ENCODE measurements around the gene RLN1. TPM values are rescaled to one million over a fixed set of nuclear protein-coding genes. Genes with fewer than 3 reads are reported as not detected.
"Not testable (repeated sequence)": the region's sequence is repeated elsewhere in the genome, so short reads cannot be mapped to it uniquely, and the experiment has no call there.

Gene RLN1
- total and polyA plus RNA-seq, 2 donors (not counting 1 experiment from before 2014, with no cell fraction given) = not detected

DNA sequence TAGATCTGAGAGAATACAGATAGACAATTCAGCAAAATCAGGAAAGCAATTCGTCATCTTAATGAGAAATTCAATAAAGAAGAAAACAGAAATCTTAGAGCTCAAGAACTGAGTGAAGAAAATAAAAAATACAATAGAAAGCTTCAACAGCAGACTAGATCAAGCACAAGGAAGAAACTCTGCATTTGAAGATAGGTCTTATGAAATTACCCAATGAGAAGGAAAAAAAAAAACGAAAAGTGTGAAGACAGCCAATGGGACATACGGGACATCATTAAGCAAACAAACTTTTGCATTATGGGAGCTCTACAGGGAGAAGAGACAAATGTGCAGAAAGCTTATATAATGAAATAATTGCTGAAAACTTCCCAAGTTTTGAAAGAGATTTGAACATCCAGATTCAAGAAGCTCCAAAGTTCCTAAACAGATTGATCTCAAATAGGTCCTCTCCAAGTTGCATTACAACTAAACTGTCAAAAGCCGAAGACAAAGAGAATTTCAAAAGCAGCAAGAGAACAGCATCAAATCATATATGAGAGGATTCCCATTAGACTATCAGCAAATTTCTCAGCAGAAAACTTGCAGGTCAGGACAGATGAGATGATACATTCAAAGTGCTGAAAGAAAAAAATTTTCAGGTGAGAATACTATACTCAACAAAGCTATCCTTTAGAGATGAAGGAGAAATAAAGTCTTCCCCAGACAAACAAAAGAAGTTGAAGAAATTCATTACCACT is 24.3 kb downstream of the RLN1 start:
- H2AFZ ChIP-seq (ENCODE audit: low read length) = no peak overlapping the region
- H3K9ac ChIP-seq (ENCODE audit: insufficient read depth, low read length) = no peak overlapping the region
- H3K79me2 ChIP-seq (ENCODE audit: control insufficient read depth, insufficient read depth, low read length) = no peaks in the 10 kb centered on the region
- no peaks in the 10 kb centered on the region for H4K20me1 ChIP-seq (ENCODE audit: control insufficient read depth, extremely low read depth, insufficient read depth, low read length)
- DNase-seq (ENCODE audit: low read depth in 2 of 2) = no peak
- H3K4me3 ChIP-seq (replicated peaks in 1 of 4; ENCODE audit: control extremely low read depth in 1 of 4, insufficient read depth in 1 of 4, low read depth in 3 of 4, low read length in 4 of 4) = no peak overlapping the region
- H3K27ac ChIP-seq (ENCODE audit: insufficient read depth, low read length) = no peak overlapping the region
- TF ChIP-seq, protein P1, sequence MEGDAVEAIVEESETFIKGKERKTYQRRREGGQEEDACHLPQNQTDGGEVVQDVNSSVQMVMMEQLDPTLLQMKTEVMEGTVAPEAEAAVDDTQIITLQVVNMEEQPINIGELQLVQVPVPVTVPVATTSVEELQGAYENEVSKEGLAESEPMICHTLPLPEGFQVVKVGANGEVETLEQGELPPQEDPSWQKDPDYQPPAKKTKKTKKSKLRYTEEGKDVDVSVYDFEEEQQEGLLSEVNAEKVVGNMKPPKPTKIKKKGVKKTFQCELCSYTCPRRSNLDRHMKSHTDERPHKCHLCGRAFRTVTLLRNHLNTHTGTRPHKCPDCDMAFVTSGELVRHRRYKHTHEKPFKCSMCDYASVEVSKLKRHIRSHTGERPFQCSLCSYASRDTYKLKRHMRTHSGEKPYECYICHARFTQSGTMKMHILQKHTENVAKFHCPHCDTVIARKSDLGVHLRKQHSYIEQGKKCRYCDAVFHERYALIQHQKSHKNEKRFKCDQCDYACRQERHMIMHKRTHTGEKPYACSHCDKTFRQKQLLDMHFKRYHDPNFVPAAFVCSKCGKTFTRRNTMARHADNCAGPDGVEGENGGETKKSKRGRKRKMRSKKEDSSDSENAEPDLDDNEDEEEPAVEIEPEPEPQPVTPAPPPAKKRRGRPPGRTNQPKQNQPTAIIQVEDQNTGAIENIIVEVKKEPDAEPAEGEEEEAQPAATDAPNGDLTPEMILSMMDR (conservative IDR thresholded peaks at IDR 0.05 in 1 of 2, IDR thresholded peaks at IDR 0.05 in 1 of 2; ENCODE audit: low read depth in 1 of 2, low read length in 2 of 2) = no peak
- TF ChIP-seq EZH2 (IDR thresholded peaks at IDR 0.05; ENCODE audit: low read length, missing control alignments) = no peak
- peaks cover 5% of the 10 kb centered on the region for H3K27me3 ChIP-seq (ENCODE audit: control insufficient read depth, insufficient read depth, low read length)
- H3K36me3 ChIP-seq (ENCODE audit: control insufficient read depth, insufficient read depth, low read length) = no peaks in the 10 kb centered on the region
- H3K4me2 ChIP-seq (ENCODE audit: extremely low read depth, insufficient read depth, low read length) = no peak overlapping the region
- no peaks in the 10 kb centered on the region for H3K9me3 ChIP-seq (ENCODE audit: control insufficient read depth, insufficient read depth, low read depth, low read length)
- H3K4me1 ChIP-seq (ENCODE audit: control insufficient read depth, extremely low read depth, insufficient read depth, low read length) = no peaks in the 10 kb centered on the region

DNA sequence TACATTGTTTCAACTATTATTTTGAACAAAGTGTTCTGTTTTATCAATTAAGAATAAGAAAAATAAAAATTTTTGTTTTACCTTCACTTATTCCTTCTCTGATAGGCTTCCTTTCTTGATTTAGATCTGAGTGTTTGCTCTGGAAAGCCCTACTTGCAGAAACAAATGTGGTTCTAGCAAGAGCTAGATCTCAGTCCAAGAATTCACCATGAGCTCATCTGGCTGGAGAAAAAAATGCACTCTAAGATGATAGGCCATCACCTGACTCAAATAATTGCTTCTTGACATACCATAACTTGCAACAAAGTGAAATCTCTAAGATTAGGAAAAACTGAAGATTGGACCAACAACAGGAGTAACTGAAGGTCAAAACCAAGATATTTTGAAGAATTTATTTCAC is 28.8 kb downstream of the RLN1 start:
- H3K79me2 ChIP-seq (ENCODE audit: control insufficient read depth, insufficient read depth, low read length) = no peaks in the 10 kb centered on the region
- H3K27me3 ChIP-seq (ENCODE audit: control insufficient read depth, insufficient read depth, low read length) = peaks cover 11% of the 10 kb centered on the region
- TF ChIP-seq, protein P1 (conservative IDR thresholded peaks at IDR 0.05 in 1 of 2, IDR thresholded peaks at IDR 0.05 in 1 of 2; ENCODE audit: low read depth in 1 of 2, low read length in 2 of 2) = no peak
- no peak overlapping the region for H3K4me3 ChIP-seq (replicated peaks in 1 of 4; ENCODE audit: control extremely low read depth in 1 of 4, insufficient read depth in 1 of 4, low read depth in 3 of 4, low read length in 4 of 4)
- H2AFZ ChIP-seq (ENCODE audit: low read length) = no peak overlapping the region
- H3K36me3 ChIP-seq (ENCODE audit: control insufficient read depth, insufficient read depth, low read length) = no peaks in the 10 kb centered on the region
- H4K20me1 ChIP-seq (ENCODE audit: control insufficient read depth, extremely low read depth, insufficient read depth, low read length) = no peaks in the 10 kb centered on the region
- no peaks in the 10 kb centered on the region for H3K9me3 ChIP-seq (ENCODE audit: control insufficient read depth, insufficient read depth, low read depth, low read length)
- peak in 1 of 2 donors; percentile 8 for DNase-seq (ENCODE audit: low read depth in 2 of 2)
- no peak overlapping the region for H3K4me2 ChIP-seq (ENCODE audit: extremely low read depth, insufficient read depth, low read length)
- no peak overlapping the region for H3K27ac ChIP-seq (ENCODE audit: insufficient read depth, low read length)
- H3K4me1 ChIP-seq (ENCODE audit: control insufficient read depth, extremely low read depth, insufficient read depth, low read length) = no peaks in the 10 kb centered on the region
- H3K9ac ChIP-seq (ENCODE audit: insufficient read depth, low read length) = no peak overlapping the region

DNA sequence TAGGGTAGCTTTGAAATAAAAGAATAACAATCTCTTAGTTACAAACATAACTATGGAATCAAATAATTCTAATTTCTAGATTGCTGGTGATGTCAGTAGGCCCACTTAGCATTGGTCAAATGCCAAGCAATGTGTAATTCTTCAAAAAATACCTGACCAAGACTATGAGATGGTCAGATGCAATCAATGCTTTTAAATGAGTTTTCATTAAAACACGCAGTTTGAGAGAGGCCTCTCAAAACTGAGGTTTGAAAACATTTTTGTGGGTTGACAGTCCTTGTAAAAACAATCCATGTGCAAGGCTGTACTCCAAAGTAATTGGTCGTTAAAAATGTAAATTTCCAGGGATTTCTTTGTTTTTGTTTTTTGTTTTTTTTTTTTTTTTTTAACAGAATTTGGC is 33.9 kb downstream of the RLN1 start:
- H2AFZ ChIP-seq (ENCODE audit: low read length) = no peak overlapping the region
- no peaks in the 10 kb centered on the region for H4K20me1 ChIP-seq (ENCODE audit: control insufficient read depth, extremely low read depth, insufficient read depth, low read length)
- H3K27ac ChIP-seq (ENCODE audit: insufficient read depth, low read length) = no peak overlapping the region
- H3K9me3 ChIP-seq (ENCODE audit: control insufficient read depth, insufficient read depth, low read depth, low read length) = no peaks in the 10 kb centered on the region
- DNase-seq (ENCODE audit: low read depth in 2 of 2) = peak in 1 of 2 donors; percentile 71
- no peak overlapping the region for H3K4me3 ChIP-seq (replicated peaks in 1 of 4; ENCODE audit: control extremely low read depth in 1 of 4, insufficient read depth in 1 of 4, low read depth in 3 of 4, low read length in 4 of 4)
- H3K9ac ChIP-seq (ENCODE audit: insufficient read depth, low read length) = no peak overlapping the region
- no peaks in the 10 kb centered on the region for H3K36me3 ChIP-seq (ENCODE audit: control insufficient read depth, insufficient read depth, low read length)
- H3K79me2 ChIP-seq (ENCODE audit: control insufficient read depth, insufficient read depth, low read length) = no peaks in the 10 kb centered on the region
- no peak for TF ChIP-seq EZH2 (IDR thresholded peaks at IDR 0.05; ENCODE audit: low read length, missing control alignments)
- TF ChIP-seq, protein P1 (conservative IDR thresholded peaks at IDR 0.05 in 1 of 2, IDR thresholded peaks at IDR 0.05 in 1 of 2; ENCODE audit: low read depth in 1 of 2, low read length in 2 of 2) = no peak
- H3K4me2 ChIP-seq (ENCODE audit: extremely low read depth, insufficient read depth, low read length) = no peak overlapping the region
- no peaks in the 10 kb centered on the region for H3K4me1 ChIP-seq (ENCODE audit: control insufficient read depth, extremely low read depth, insufficient read depth, low read length)
- H3K27me3 ChIP-seq (ENCODE audit: control insufficient read depth, insufficient read depth, low read length) = peaks cover 6% of the 10 kb centered on the region

DNA sequence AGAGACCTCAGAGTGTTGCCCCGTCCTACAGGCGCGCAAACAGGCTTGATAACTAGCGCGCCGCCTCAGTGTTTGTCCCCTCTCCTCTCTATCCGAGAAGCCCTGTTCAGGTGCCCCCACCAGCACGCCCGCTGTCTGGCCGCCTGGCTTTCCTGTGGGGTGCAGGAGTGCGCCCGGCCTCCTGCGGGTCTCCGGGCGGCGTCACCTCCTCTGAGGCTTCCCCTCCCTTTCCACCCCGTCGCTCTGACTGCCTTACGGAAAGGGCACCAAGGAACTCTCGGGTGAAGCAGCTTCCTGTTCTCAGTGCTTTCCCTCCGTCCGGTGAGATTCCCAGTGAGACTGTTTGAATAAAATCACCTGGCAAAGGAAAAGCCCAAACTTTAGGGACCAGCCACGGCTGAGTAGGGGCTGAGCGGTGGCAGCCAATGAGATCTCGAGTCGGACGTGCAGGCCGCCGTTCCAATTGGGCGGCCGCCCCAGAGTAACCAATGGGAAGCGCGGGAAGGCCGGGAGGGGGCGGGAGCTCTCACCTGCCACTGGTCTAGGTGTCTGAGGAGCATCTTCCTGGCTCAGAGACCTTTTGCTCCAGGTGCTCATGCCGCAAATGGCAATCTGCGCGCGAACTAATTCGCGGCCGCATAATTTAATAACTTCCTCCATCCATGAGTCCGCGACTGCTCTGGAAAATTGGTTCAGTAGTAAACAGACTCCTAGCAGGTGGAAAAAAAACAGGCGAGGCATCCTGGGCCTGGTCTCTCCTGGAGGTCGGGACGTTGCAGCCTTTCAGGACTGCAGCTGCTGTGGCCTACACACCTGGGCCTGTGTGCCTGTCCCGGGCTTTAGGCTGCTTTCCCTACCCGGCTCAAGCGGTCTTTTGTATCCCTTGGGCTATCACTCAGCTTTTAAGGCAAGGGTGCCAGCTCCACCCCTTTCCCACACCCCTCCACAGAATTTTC is 35.6 kb downstream of the RLN1 start, which contains the start of gene RLN2:
Gene RLN2 (minus strand): TSS at position 877 of the 956 bp plus-strand sequence. CDS start 136 bp downstream, at position 741.
- not testable (repeated sequence) for H2AFZ ChIP-seq (ENCODE audit: low read length); H3K4me1 ChIP-seq (ENCODE audit: control insufficient read depth, extremely low read depth, insufficient read depth, low read length); H4K20me1 ChIP-seq (ENCODE audit: control insufficient read depth, extremely low read depth, insufficient read depth, low read length); DNase-seq (ENCODE audit: low read depth in 2 of 2); H3K9ac ChIP-seq (ENCODE audit: insufficient read depth, low read length); H3K9me3 ChIP-seq (ENCODE audit: control insufficient read depth, insufficient read depth, low read depth, low read length); H3K79me2 ChIP-seq (ENCODE audit: control insufficient read depth, insufficient read depth, low read length); H3K4me2 ChIP-seq (ENCODE audit: extremely low read depth, insufficient read depth, low read length); H3K36me3 ChIP-seq (ENCODE audit: control insufficient read depth, insufficient read depth, low read length); H3K27me3 ChIP-seq (ENCODE audit: control insufficient read depth, insufficient read depth, low read length); H3K27ac ChIP-seq (ENCODE audit: insufficient read depth, low read length)
- H3K4me3 ChIP-seq (replicated peaks in 1 of 4; ENCODE audit: control extremely low read depth in 1 of 4, insufficient read depth in 1 of 4, low read depth in 3 of 4, low read length in 4 of 4) = peak within 1 kb of the TSS in 1 of 4 experiments; percentile 29
